Activated CD8-positive, alpha-beta memory T cell treated with anti-CD3 and anti-CD28 coated beads, Interleukin-2, amount 10 ng/mL, durations not matched to agents 7 days and 5 days (primary cell): ENCODE data around the gene RASGRP1. TPM values are rescaled to one million over a fixed set of nuclear protein-coding genes. Genes with fewer than 3 reads are reported as not detected.
A peak's percentile ranks its signal among the peaks of the same experiment; 100 is the strongest.

Source experiments
- ATAC-seq: fragments of 150-1000 bp; cut with Tn5 transposase; one replicate; pipeline ENCODE4 v1.10.0; 2021; ENCODE audit warnings: moderate library complexity
- CTCF ChIA-PET: fragments of 350-600 bp; sonication (Branson Sonifier 250); formaldehyde crosslinking; loops from one replicate; lab custom pipeline; 2021; ENCODE audit warnings: antibody characterized with exemption; lab: Charles Lee
- DNase-seq: peaks from one replicate; pipeline ENCODE4 v3.0.0-alpha.2; 2020
- H3K27ac Mint-ChIP-seq: one replicate; pipeline ENCODE4 v1.8.0; 2021; ENCODE audit warnings: mild to moderate bottlenecking, mixed read lengths
- H3K27me3 Mint-ChIP-seq: one replicate; pipeline ENCODE4 v1.8.0; 2021; ENCODE audit warnings: mixed read lengths
- H3K36me3 Mint-ChIP-seq: one replicate; pipeline ENCODE4 v1.8.0; 2021; ENCODE audit warnings: mild to moderate bottlenecking, mixed read lengths
- H3K4me1 Mint-ChIP-seq: one replicate; pipeline ENCODE4 v1.8.0; 2021; ENCODE audit warnings: mixed read lengths
- H3K4me3 Mint-ChIP-seq: one replicate; pipeline ENCODE4 v1.8.0; 2021; ENCODE audit warnings: mild to moderate bottlenecking, moderate library complexity, mixed read lengths
- H3K9me3 Mint-ChIP-seq: one replicate; pipeline ENCODE4 v1.8.0; 2022; ENCODE audit warnings: low read depth, mixed read lengths
- total RNA-seq, 2 experiments: library from RNA; stranded (reverse); gene quantifications; one replicate each; pipeline ENCODE4 v1.2.3, GENCODE V29; 2021

Gene RASGRP1
- 100 to 1,000 TPM; 143 to 202 TPM for total RNA-seq

DNA sequence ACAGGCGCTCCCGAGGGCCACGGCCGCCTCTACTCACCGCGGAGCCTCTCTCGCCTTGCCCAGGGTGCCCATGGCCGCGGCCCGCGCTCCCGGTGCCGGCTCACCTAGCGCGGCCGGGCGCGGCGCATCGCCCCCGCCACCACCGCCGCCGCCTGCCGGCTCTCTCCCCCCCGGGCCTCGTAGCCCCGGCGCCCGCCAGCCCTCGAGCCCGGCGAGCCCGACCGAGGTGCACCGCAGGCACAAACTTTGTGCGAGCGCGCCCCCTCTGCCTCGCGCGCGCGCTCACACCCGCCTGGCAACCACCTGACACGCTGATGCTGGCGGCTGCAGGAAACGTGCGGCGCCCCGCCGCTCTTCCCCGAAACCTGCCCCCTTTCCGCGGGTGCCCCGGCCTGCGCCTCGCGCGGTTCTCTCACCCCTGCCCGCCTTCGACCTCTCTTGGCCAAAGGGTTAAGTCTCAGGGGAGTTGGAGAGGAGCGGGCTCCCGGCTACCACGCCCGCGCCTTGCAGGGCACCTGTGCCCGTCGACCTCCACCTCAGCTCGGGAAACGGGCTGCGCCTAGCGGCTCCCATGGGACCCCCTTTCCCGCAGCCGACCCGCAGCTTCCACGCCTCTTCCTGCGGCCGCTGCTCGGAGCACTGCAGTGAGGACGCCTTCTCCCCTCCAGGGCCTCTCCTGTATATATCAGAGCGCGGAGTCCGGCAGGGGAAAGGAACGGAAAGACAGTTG, at the start of gene RASGRP1:
Gene RASGRP1 (minus strand): TSS at position 258 of the 730 bp plus-strand sequence. CDS start 186 bp downstream, at position 72.
- no peaks in the 10 kb centered on the region for H3K27me3 Mint-ChIP-seq
- ATAC-seq (peak; percentile 75), DNase-seq (peak; percentile 92)
- CTCF ChIA-PET = interaction anchor here (0.7 to 10.0 kb wide), 45 partner anchors 9 to 142 kb away, joined by 3 to 436 read pairs (median 5); partner anchors contain the start of gene FAM98B
- H3K4me1 Mint-ChIP-seq = peaks cover 40% of the 10 kb centered on the region
- H3K27ac Mint-ChIP-seq = peak within 1 kb of the TSS; percentile 93
- H3K4me3 Mint-ChIP-seq = peak within 1 kb of the TSS; percentile 91
- H3K9me3 Mint-ChIP-seq = no peaks in the 10 kb centered on the region
- H3K36me3 Mint-ChIP-seq = peaks cover 50% of the 10 kb centered on the region

DNA sequence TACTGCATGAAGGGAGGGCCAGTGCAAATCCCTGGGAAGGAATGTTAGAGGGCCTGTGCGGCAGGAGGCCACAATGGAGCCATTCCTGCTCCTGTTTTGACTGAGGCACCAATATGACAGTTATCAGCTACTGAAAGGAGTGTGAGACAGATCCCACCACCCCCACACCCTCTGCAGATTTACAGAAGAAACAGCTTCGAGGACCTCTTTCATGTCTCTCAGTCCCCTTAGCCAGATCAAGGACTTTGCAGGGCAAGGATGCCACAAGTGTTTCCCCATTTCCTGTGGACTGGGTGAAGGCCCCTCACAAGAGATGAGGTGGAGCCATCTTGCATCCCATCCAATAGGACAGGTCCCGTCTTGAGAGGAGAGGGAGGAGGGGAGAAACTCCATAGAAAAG, 48.5 kb upstream of the RASGRP1 start:
- CTCF ChIA-PET = interaction anchor here (0.9 to 7.0 kb wide), 9 partner anchors 10 to 75 kb away, joined by 3 to 54 read pairs (median 4); partner anchors contain the start of gene RASGRP1
- no peak overlapping the region for H3K4me3 Mint-ChIP-seq

DNA sequence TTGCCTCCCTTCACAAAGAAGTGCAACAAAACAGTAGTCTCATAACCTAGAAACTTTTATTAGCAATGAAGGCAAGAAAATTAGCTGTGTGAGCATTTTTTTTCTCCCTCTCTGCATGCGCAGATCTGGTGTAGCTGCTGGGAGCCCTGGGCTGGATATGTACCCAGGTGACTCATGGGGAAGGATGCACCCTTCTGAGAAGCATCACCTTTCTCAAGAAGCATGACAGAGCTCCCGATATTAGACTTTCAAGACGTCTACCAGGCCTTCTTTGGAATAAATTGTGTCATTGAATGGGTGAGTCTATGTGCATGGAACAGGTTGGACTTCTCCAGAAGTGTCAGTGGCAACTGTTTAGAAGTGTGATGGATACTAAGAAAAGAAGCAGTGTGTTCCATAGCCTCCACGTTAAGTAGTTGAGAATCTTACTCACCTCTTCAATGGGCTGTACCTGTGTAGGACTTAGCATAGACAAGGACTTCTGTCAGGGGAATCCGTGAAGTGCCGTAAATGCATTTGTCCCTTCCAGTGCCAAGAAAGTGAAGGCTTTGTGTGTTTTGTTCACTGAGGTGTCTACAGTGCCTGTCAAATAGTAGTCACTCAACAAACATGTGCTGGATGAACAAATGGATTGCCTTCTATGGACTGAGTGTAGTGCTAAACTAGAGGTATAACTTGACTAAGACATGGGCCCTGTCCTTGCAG, 47.7 kb upstream of the RASGRP1 start:
- CTCF ChIA-PET = interaction anchor here (0.6 to 7.0 kb wide), 19 partner anchors 9 to 87 kb away, joined by 3 to 54 read pairs (median 4); partner anchors contain the start of gene RASGRP1
- H3K27me3 Mint-ChIP-seq = no peaks in the 10 kb centered on the region
- ATAC-seq (peak; percentile 27), DNase-seq (peak; percentile 54)
- H3K4me3 Mint-ChIP-seq = no peak overlapping the region
- peak overlapping the region; percentile 93 for H3K27ac Mint-ChIP-seq
- H3K4me1 Mint-ChIP-seq = peaks cover 55% of the 10 kb centered on the region
- peaks cover 4% of the 10 kb centered on the region for H3K9me3 Mint-ChIP-seq
- H3K36me3 Mint-ChIP-seq = peaks cover 8% of the 10 kb centered on the region

More for the DNA sequence above, 48.5 kb upstream of the RASGRP1 start:
- no peaks in the 10 kb centered on the region for H3K27me3 Mint-ChIP-seq
- peaks cover 55% of the 10 kb centered on the region for H3K4me1 Mint-ChIP-seq
- H3K27ac Mint-ChIP-seq = peak overlapping the region; percentile 93
- peaks cover 4% of the 10 kb centered on the region for H3K9me3 Mint-ChIP-seq
- DNase-seq (no peak), ATAC-seq (no peak)
- peaks cover 12% of the 10 kb centered on the region for H3K36me3 Mint-ChIP-seq

DNA sequence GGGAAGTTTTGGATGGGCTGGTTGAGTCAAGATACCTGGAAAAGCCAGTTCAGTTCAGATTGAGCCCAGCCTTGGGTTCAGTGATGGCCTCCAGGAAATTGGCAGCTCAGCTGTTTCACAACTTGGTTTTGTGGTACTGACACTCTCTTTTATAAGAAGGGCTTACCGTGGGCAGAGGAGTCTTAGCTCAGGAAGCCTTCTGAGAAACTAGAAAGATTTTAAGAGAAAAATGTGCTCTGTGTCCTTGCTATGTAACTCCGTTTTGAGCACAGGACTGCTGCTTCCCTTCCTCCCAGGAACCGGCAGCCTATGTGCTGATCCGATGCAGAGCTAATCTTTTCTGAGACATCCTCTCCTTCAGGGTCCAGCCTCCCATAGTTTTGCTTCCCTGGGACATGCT, 46.6 kb upstream of the RASGRP1 start:
- H3K27me3 Mint-ChIP-seq = no peaks in the 10 kb centered on the region

DNA sequence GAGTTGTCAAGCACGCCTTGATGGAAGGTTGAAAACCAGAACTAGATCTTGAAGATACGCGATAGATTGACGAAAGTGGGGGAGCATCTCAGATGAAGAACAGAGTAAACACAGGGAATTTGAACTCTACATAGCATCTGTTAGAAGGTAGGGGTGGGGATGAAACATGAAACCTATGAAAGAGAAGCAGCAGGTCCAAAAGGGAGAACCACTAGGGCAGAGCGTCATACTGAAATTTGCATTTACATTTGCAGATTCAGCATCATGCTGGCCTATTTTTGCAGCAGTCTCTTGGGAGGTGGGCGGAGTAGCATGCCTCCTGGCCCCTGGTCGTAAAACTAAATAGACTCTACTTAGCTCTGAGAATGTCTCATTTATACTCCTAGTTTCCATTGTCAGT, 46.1 kb upstream of the RASGRP1 start:
- ATAC-seq = peak; percentile 73
- peak overlapping the region; percentile 93 for H3K27ac Mint-ChIP-seq
- peaks cover 67% of the 10 kb centered on the region for H3K4me1 Mint-ChIP-seq
- H3K36me3 Mint-ChIP-seq = peaks cover 8% of the 10 kb centered on the region
- H3K27me3 Mint-ChIP-seq = no peaks in the 10 kb centered on the region
- H3K9me3 Mint-ChIP-seq = peaks cover 4% of the 10 kb centered on the region
- DNase-seq = peak; percentile 74
- CTCF ChIA-PET = interaction anchor here (1.3 to 7.0 kb wide), 13 partner anchors 13 to 89 kb away, joined by 4 to 54 read pairs (median 6); partner anchors contain the start of gene RASGRP1
- peak overlapping the region; percentile 53 for H3K4me3 Mint-ChIP-seq

More for the DNA sequence above, 46.6 kb upstream of the RASGRP1 start:
- Mint-ChIP-seq H3K9me3 (peaks cover 4% of the 10 kb centered on the region), H3K4me1 (peaks cover 63% of the 10 kb centered on the region), H3K27ac (peak overlapping the region; percentile 93), H3K4me3 (peak overlapping the region; percentile 53), H3K36me3 (peaks cover 8% of the 10 kb centered on the region)
- DNase-seq (peak; percentile 86), ATAC-seq (peak; percentile 84)
- CTCF ChIA-PET = interaction anchor here (0.8 to 7.0 kb wide), 16 partner anchors 13 to 89 kb away, joined by 3 to 54 read pairs (median 6); partner anchors contain the start of gene RASGRP1

- no peak overlapping the region for H3K4me3 Mint-ChIP-seq
- ATAC-seq (no peak), DNase-seq (no peak)
- CTCF ChIA-PET = interaction anchor here (0.8 to 7.0 kb wide), 9 partner anchors 11 to 90 kb away, joined by 3 to 54 read pairs (median 4); partner anchors contain the start of gene RASGRP1
- no peaks in the 10 kb centered on the region for H3K27me3 Mint-ChIP-seq
- peaks cover 8% of the 10 kb centered on the region for H3K36me3 Mint-ChIP-seq
- H3K4me1 Mint-ChIP-seq = peaks cover 76% of the 10 kb centered on the region
- H3K9me3 Mint-ChIP-seq = peaks cover 4% of the 10 kb centered on the region
- peak overlapping the region; percentile 93 for H3K27ac Mint-ChIP-seq
These were observed 44.6 kb upstream of the RASGRP1 start for GRCh38 chr15:38609097-38609738.

GRCh38 chr15:38608682-38609081, 44.1 kb upstream of the RASGRP1 start:
- CTCF ChIA-PET = interaction anchor here (1.1 to 7.0 kb wide), 4 partner anchors 10 to 91 kb away, joined by 3 to 54 read pairs (median 4); partner anchors contain the start of gene RASGRP1
- ATAC-seq = no peak
- Mint-ChIP-seq H3K36me3 (peaks cover 9% of the 10 kb centered on the region), H3K4me1 (peaks cover 76% of the 10 kb centered on the region), H3K27ac (peak overlapping the region; percentile 93), H3K27me3 (no peaks in the 10 kb centered on the region), H3K9me3 (peaks cover 4% of the 10 kb centered on the region), H3K4me3 (no peak overlapping the region)
- DNase-seq = no peak

- DNase-seq = no peak
- H3K27ac Mint-ChIP-seq = no peak overlapping the region
- peaks cover 48% of the 10 kb centered on the region for H3K4me1 Mint-ChIP-seq
- CTCF ChIA-PET = interaction anchor here (1.5 to 1.6 kb wide), 2 partner anchors 78 to 81 kb away, joined by 4 to 5 read pairs; no protein-coding TSS in a partner anchor
- no peak for ATAC-seq
- H3K27me3 Mint-ChIP-seq = no peaks in the 10 kb centered on the region
- H3K9me3 Mint-ChIP-seq = peaks cover 4% of the 10 kb centered on the region
- H3K36me3 Mint-ChIP-seq = peaks cover 6% of the 10 kb centered on the region
- H3K4me3 Mint-ChIP-seq = no peak overlapping the region
These were observed 41.1 kb upstream of the RASGRP1 start for GRCh38 chr15:38605744-38606143.

DNA sequence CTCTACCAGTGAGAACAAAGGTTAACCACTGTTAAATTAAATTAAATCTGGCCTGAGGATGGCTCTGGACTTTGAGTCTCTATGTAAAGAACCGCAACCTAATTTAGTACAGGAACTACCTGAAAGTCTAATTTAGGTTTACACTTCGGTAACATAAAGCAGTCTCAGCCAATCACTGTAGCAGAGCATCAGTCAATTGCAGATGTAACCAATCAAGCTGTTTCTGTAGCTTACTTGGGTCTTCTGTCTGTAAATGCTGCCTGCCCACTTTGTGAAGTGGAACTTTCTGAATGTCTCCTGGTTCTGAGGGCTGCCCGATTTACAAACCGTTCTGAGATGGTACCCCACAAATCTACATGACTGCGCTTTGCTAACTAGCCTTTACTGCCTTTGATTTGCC, 39.1 kb upstream of the RASGRP1 start:
- ATAC-seq = no peak
- Mint-ChIP-seq H3K27ac (no peak overlapping the region), H3K27me3 (no peaks in the 10 kb centered on the region), H3K4me1 (peaks cover 27% of the 10 kb centered on the region), H3K9me3 (no peaks in the 10 kb centered on the region), H3K4me3 (no peak overlapping the region), H3K36me3 (peaks cover 3% of the 10 kb centered on the region)
- no peak for DNase-seq
- CTCF ChIA-PET = interaction anchor here (1.1 to 1.7 kb wide), 4 partner anchors 9 to 93 kb away, joined by 3 to 5 read pairs (median 3); no protein-coding TSS in a partner anchor

DNA sequence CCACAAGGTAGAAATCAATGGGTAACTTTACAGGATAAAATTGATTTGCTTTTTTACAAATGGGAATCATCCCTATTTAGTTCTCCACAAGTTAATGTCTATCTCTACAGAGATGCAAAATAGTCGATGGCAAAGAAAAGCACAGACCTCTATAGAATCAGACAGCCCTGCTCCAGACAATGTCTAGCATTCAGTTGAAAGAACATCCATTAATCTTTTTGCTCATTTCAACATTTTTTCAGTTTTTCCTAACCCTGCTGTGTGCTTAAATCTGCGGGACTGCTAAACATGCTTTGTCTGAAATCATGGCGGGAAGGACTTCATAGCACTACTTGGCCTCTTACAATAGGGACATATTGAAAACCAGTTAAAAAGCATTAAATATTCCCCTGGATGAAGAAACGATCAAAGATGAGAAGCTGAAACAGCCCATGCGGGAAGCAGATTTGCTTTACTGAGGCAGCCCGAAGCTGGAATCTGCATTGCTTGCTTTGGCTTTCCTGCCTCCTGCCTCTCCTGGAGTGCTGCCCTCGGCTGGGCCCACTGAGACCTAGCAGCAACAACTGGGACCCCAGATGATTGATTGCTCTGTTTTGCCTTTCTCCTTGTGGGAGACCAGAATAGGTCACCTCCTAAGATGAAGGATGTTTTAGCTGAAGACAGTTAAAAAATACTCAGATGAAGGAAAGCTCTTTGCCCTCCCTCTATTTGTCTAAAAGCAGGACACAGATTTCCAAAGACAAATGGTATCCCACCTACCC, 38.5 kb upstream of the RASGRP1 start:
- Mint-ChIP-seq H3K4me1 (peaks cover 21% of the 10 kb centered on the region), H3K36me3 (peaks cover 3% of the 10 kb centered on the region), H3K9me3 (no peaks in the 10 kb centered on the region), H3K27ac (no peak overlapping the region), H3K27me3 (no peaks in the 10 kb centered on the region), H3K4me3 (no peak overlapping the region)
- DNase-seq = no peak
- CTCF ChIA-PET = interaction anchor here (1.6 to 1.7 kb wide), 2 partner anchors 10 to 88 kb away, joined by 3 to 5 read pairs; no protein-coding TSS in a partner anchor
- ATAC-seq = no peak

GRCh38 chr15:38600236-38600635, 35.6 kb upstream of the RASGRP1 start:
- no peak overlapping the region for H3K4me3 Mint-ChIP-seq
- DNase-seq (no peak), ATAC-seq (no peak)
- CTCF ChIA-PET = no interaction called here
- H3K4me1 Mint-ChIP-seq = peaks cover 7% of the 10 kb centered on the region
- H3K9me3 Mint-ChIP-seq = no peaks in the 10 kb centered on the region
- no peak overlapping the region for H3K27ac Mint-ChIP-seq
- H3K27me3 Mint-ChIP-seq = no peaks in the 10 kb centered on the region
- H3K36me3 Mint-ChIP-seq = peaks cover 3% of the 10 kb centered on the region

GRCh38 chr15:38598749-38599148, 34.1 kb upstream of the RASGRP1 start:
- ATAC-seq (no peak), DNase-seq (no peak)
- peaks cover 2% of the 10 kb centered on the region for H3K36me3 Mint-ChIP-seq
- H3K9me3 Mint-ChIP-seq = no peaks in the 10 kb centered on the region
- no peak overlapping the region for H3K4me3 Mint-ChIP-seq
- H3K4me1 Mint-ChIP-seq = no peaks in the 10 kb centered on the region
- CTCF ChIA-PET = interaction anchor here (1.8 kb wide), 1 partner anchor 10 kb away, joined by 5 read pairs; no protein-coding TSS in a partner anchor
- H3K27ac Mint-ChIP-seq = no peak overlapping the region
- no peaks in the 10 kb centered on the region for H3K27me3 Mint-ChIP-seq
